ENCODE measurements around the gene ZNF407.

ZNF407 gene

DNA sequence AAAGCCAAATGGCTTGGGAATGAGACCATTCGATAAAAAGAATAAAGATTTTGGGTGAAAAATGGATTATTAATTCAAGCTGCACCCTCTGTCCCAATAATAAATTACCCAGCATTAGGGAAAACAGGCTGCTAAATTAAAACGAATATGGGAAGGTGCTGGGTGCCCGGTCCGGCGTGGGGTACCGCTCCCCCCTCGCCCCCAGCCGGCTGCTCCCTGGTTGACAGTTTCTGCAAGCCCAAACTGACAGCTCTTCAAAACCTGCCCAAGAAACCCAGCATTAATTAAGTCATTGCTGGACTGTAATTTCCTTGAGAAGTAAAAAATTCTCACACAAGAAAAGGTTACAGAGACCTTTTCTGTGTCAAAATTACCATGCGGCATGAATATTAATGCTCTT, 512.6 kb downstream of the ZNF407 start:
- DNase-seq = no peak

DNA sequence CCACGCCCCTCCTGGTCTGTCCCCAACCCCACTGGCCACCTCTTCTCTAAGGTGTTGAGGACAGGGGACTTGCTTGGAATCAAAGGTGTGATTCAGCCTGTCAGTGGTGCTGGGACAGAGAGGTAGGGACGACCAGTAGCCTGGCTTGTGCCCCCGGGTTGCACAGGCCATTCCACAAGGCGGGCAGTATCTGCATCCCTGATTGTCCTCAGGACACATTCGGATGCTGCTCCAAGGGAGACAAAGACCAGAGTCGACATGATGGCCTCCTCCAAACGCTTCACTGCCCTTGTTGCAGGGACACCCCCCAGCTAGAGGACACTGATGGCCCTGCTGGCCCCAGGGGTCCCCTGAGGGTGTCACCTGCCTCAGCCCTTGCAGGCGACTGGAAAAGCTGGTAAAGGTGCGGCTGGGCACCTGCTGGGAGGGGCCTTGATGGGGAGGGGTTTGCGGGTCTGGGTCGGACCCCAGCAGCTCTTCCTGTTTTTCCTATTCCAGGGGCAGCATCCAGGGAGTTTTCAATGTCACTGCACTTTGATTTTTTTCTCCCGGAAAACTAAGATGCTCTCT, 513.3 kb downstream of the ZNF407 start:
- no peak for DNase-seq

DNA sequence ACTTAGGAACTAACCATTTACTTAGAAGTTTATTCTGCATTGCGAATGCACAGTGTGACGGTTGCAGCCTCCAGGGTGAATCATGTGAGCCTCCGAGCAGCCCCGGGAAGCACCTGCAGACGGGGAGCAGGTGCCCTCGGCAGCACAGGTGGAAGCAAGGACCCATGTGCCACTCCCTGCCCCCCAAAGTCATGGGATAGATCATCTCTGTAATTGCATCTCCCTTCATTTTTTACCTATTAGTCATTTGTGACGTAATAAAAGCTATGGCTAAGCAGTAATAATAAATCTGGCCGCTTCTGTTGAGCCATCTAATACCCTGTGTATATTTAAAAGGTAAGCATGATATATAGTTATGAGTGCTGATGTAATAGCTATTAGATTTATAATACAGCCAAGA, 514.1 kb downstream of the ZNF407 start:
- no peak for DNase-seq

GRCh38 chr18:75112186-75113096, 514.8 kb downstream of the ZNF407 start:
- no peak for DNase-seq

DNA sequence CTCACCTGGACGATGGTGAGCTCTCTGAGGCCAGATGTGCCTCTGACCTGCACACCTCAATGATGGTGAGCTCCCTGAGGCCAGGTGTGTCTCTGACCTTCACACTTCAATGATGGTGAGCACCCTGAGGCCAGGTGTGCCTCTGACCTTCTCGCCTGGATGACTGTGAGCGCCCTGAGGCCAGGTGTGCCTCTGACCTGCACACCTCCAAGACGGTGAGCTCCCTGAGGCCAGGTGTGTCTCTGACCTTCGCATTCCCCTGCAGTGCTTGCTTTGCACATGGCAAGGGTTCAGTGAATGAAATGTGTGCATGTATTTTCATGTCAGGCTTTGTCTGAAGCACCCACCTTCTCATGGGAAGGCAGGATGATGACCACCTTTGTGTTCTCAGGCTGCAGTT, 515.8 kb downstream of the ZNF407 start:
- no peak for DNase-seq

DNA sequence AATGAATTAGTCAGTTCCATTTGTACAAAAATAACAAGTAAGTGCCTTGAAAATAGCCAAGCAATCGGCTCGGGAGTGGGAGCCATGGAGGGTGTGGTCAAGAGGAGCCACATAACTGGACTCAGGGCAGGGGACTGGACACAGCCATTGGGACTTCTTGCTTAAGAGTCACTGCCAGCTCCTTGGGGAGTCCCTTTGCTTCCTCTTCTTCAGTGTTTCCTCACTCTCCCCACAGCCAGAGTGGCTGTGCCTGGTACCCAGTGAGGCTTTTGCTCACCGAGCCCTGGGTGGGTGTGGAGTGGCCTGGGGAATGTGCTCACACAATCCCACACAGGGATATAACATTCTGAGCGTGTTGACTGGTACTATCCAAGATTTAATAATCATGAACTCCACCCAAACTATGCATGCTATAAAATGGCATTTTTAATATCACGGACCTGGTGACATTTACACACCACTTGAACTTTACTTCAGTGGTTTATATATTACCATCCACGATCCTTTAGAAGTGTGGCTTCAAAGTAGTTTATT, 516.6 kb downstream of the ZNF407 start:
- no peak for DNase-seq

Measured in NCI-H1694 treated with DMSO at 0.1 percent for 48 hours (cell line).